Adrenal gland (tissue), 12 donors: ENCODE results near the gene TBC1D2B. TPM values are rescaled to one million over a fixed set of nuclear protein-coding genes. Genes with fewer than 3 reads are reported as not detected.

Source experiments
- DNase-seq, 7 donors: peaks; one replicate each; pipeline ENCODE4 v3.0.0-alpha.2; 2019 to 2020
- H3K27ac ChIP-seq, 5 donors: fragments of 200-600 bp; sonication (generic) in 4 of 5; 1 replicate in 3 of 5; 2 replicates in 2 of 5; pipeline versions ENCODE4 v1.5.1 to v1.8.0; 2016 to 2020; ENCODE audit warnings: mild to moderate bottlenecking in 1 of 5
- H3K27me3 ChIP-seq: fragments of 200-600 bp; 2 replicates; pipeline ENCODE4 v1.8.0; 2021
- H3K36me3 ChIP-seq, 2 donors: fragments of 200-600 bp; replicated peaks in 1 of 2; 1 replicate in 1 of 2; 2 replicates in 1 of 2; pipeline versions ENCODE4 v1.5.1 to v1.8.0; 2018 to 2022
- H3K4me1 ChIP-seq, 2 donors: fragments of 200-600 bp; replicated peaks in 1 of 2; 1 replicate in 1 of 2; 2 replicates in 1 of 2; pipeline versions ENCODE4 v1.5.1 to v1.8.0; 2018 to 2021
- H3K4me3 ChIP-seq, 4 donors: fragments of 200-600 bp; sonication (generic) in 3 of 4; one replicate each; pipeline ENCODE4 v1.5.1; 2016 to 2018
- H3K9me3 ChIP-seq, 3 donors: fragments of 200-600 bp; sonication (generic) in 1 of 3; replicated peaks in 1 of 3; 1 replicate in 2 of 3; 2 replicates in 1 of 3; pipeline versions ENCODE4 v1.5.1 to v1.8.0; 2016 to 2021
- CTCF ChIP-seq, 6 experiments: fragments of 450-650 bp in 4 of 6; fragments of 200-600 bp in 2 of 6; sonication (generic) in 1 of 6; IDR thresholded peaks; 1 replicate in 5 of 6; 2 replicates in 1 of 6; pipeline versions ENCODE4 v1.5.1 to v1.8.0; 2016 to 2021; ENCODE audit warnings: antibody characterized with exemption in 6 of 6, mild to moderate bottlenecking in 2 of 6, moderate library complexity in 1 of 6
- POLR2A ChIP-seq, 2 donors: fragments of 450-650 bp; IDR thresholded peaks; one replicate each; pipeline ENCODE4 v1.6.1; 2017; ENCODE audit warnings: antibody characterized with exemption in 2 of 2, mild to moderate bottlenecking in 2 of 2, moderate library complexity in 1 of 2
- WGBS, 4 donors: extraction: QIAGEN DNeasy Blood & Tissue Kit in 2 of 4; methylation state at CpG; one replicate each; pipeline versions ENCODE4 v1.1.5 to v1.1.7; 2013 to 2017; 5-methylcytosine and 5-hydroxymethylcytosine counted together
- intact Hi-C, 2 donors: fragments of 100-400 bp; cut with DNase I; formaldehyde crosslinking; loops; one replicate each; pipeline versions ENCODE4 v1.14.1 to v1.15.0; 2022 to 2023
- polyA plus RNA-seq, 3 donors: library from polyadenylated mRNA; stranded (reverse); fragments of 200-250 nt in 2 of 3; fragments of 350-450 nt in 1 of 3; fragmentation: Illumina TruSeq in 1 of 3; extraction: RNeasy Lipid Tissue Mini Kit (QIAGEN cat#74804) in 1 of 3; gene quantifications; one replicate each; pipeline ENCODE4 v1.2.3, GENCODE V29; 2013 to 2014
- total RNA-seq, 9 donors: library from RNA; depleted of rRNA in 4 of 9; stranded (reverse); fragments of >200 nt in 4 of 9; fragments of 120-200 nt in 1 of 9; fragmentation: NEBNext Ultra II Directional in 1 of 9; extraction: Animal tissue kit (Norgen Biotek cat#: 25700) in 1 of 9; gene quantifications; one replicate each; pipeline versions ENCODE4 v1.1.0 to v1.2.4, GENCODE V29; 2013 to 2023
- donor health status: healthy with polysubstance abuse.
- donor health status: Bipolar disorder and iron deficiency.
- donor health status: DM: yes; HTN: yes; CAD: no.
- donor health status: DM: no; HTN: no; CAD: no.
- donor health status: DM: no; HTN: no; CAD: no.
- donor health status: DM: yes; HTN: yes; CAD: no.

The TBC1D2B gene
- total and polyA plus RNA-seq, 12 donors: 16.3 to 95.0 (median 54.6) TPM

- WGBS, 4 donors: 60 to 78% (median 70%) methylated on average over 12 to 17 of the region's 17 CpGs
- peak in 5 of 7 donors; percentile 32 to 75 (median 57) for DNase-seq
- Histone ChIP-seq H3K4me3 (no peak overlapping the region), H3K36me3 (peaks cover 0 to 72% of the 10 kb centered on the region in 2 donors), H3K4me1 (peaks cover 15 to 40% of the 10 kb centered on the region in 2 donors), H3K27me3 (no peaks in the 10 kb centered on the region), H3K27ac (peak overlapping the region in 4 of 5 donors; percentile 33 to 86 (median 56)), H3K9me3 (no peaks in the 10 kb centered on the region)
- TF ChIP-seq POLR2A (IDR thresholded peaks at IDR 0.05) (no peak), CTCF (IDR thresholded peaks at IDR 0.05) (no peak)
- intact Hi-C loops: no loop called here
Observed at GRCh38 chr15:78023865-78024518, 53.5 kb downstream of the TBC1D2B start.

GRCh38 chr15:78023081-78023665 lies 54.3 kb downstream of the TBC1D2B start:
- TF ChIP-seq CTCF (IDR thresholded peaks at IDR 0.05) (no peak), POLR2A (IDR thresholded peaks at IDR 0.05) (no peak)

GRCh38 chr15:78021761-78022160 lies 55.8 kb downstream of the TBC1D2B start:
- Histone ChIP-seq H3K36me3 (peaks cover 0 to 59% of the 10 kb centered on the region in 2 donors), H3K27ac (no peak overlapping the region), H3K4me3 (no peak overlapping the region), H3K27me3 (no peaks in the 10 kb centered on the region), H3K4me1 (peaks cover 15 to 55% of the 10 kb centered on the region in 2 donors), H3K9me3 (no peaks in the 10 kb centered on the region)
- 94 to 99% (median 96%) methylated on average over 12 of the region's 12 CpGs for WGBS, 4 donors
- DNase-seq: peak in 1 of 7 donors; percentile 31
- TF ChIP-seq CTCF (IDR thresholded peaks at IDR 0.05) (no peak), POLR2A (IDR thresholded peaks at IDR 0.05) (no peak)
- intact Hi-C loops: no loop called here

More at GRCh38 chr15:78023081-78023665, 54.3 kb downstream of the TBC1D2B start:
- Histone ChIP-seq H3K4me3 (no peak overlapping the region), H3K36me3 (peaks cover 0 to 64% of the 10 kb centered on the region in 2 donors), H3K27me3 (no peaks in the 10 kb centered on the region), H3K9me3 (no peaks in the 10 kb centered on the region), H3K27ac (peak overlapping the region in 4 of 5 donors; percentile 33 to 86 (median 56)), H3K4me1 (peaks cover 15 to 48% of the 10 kb centered on the region in 2 donors)
- DNase-seq: peak in 1 of 7 donors; percentile 50
- intact Hi-C loops: no loop called here
- 83 to 93% (median 89%) methylated on average over 3 to 6 of the region's 6 CpGs for WGBS, 4 donors

- H3K36me3 ChIP-seq: peaks cover 0 to 66% of the 10 kb centered on the region in 2 donors
- intact Hi-C loops: no loop called here
- peak in 1 of 7 donors; percentile 42 for DNase-seq
Observed at GRCh38 chr15:78020007-78020406, 57.5 kb downstream of the TBC1D2B start.

More at GRCh38 chr15:78020007-78020406, 57.5 kb downstream of the TBC1D2B start:
- no peaks in the 10 kb centered on the region for H3K9me3 ChIP-seq
- no peaks in the 10 kb centered on the region for H3K27me3 ChIP-seq
- no peak overlapping the region for H3K4me3 ChIP-seq
- WGBS, 4 donors: 97 to 100% (median 98%) methylated on average over 2 of the region's 2 CpGs
- peaks cover 10 to 44% of the 10 kb centered on the region in 2 donors for H3K4me1 ChIP-seq
- no peak overlapping the region for H3K27ac ChIP-seq
- TF ChIP-seq POLR2A (IDR thresholded peaks at IDR 0.05) (no peak), CTCF (IDR thresholded peaks at IDR 0.05) (no peak)
